Memory B cell (primary cell): ENCODE results near the gene ATP8B3.

Experiments
- ATAC-seq: fragments of 150-1000 bp; cut with Tn5 transposase; 2 replicates; pipeline ENCODE4 v1.10.0; 2021; ENCODE audit warnings: low read depth, mild to moderate bottlenecking, moderate library complexity
- DNase-seq, 2 donors: peaks; one replicate each; pipeline ENCODE4 v3.0.0; 2022; ENCODE audit warnings: low spot score in 2 of 2
- H3K27ac Mint-ChIP-seq: one replicate; pipeline ENCODE4 v1.8.0; 2022; ENCODE audit warnings: mild to moderate bottlenecking, moderate library complexity, mixed read lengths
- H3K27me3 Mint-ChIP-seq: one replicate; pipeline ENCODE4 v1.8.0; 2022; ENCODE audit warnings: mixed read lengths
- H3K36me3 Mint-ChIP-seq: one replicate; pipeline ENCODE4 v1.8.0; 2022; ENCODE audit warnings: mild to moderate bottlenecking, mixed read lengths
- H3K4me1 Mint-ChIP-seq: one replicate; pipeline ENCODE4 v1.8.0; 2022; ENCODE audit warnings: mixed read lengths
- H3K4me3 Mint-ChIP-seq: one replicate; pipeline ENCODE4 v1.8.0; 2022; ENCODE audit warnings: mild to moderate bottlenecking, moderate library complexity, mixed read lengths
- H3K9me3 Mint-ChIP-seq: one replicate; pipeline ENCODE4 v1.8.0; 2022; ENCODE audit warnings: mixed read lengths

ATP8B3 gene

GRCh38 chr19:1811942-1812425 lies at the start of gene ATP8B3:
Gene ATP8B3 (minus strand): TSS chr19:1812276. CDS start chr19:1811736, 540 bp downstream.
- DNase-seq (no peak), ATAC-seq (peak; percentile 2)
- H3K36me3 Mint-ChIP-seq = peaks cover 6% of the 10 kb centered on the region
- H3K27me3 Mint-ChIP-seq = no peaks in the 10 kb centered on the region
- peak within 1 kb of the TSS; percentile 74 for H3K27ac Mint-ChIP-seq
- H3K4me3 Mint-ChIP-seq = peak within 1 kb of the TSS; percentile 96
- H3K9me3 Mint-ChIP-seq = no peaks in the 10 kb centered on the region
- peaks cover 13% of the 10 kb centered on the region for H3K4me1 Mint-ChIP-seq

- DNase-seq (no peak), ATAC-seq (no peak)
- H3K27me3 Mint-ChIP-seq = no peaks in the 10 kb centered on the region
- H3K36me3 Mint-ChIP-seq = no peaks in the 10 kb centered on the region
- peak overlapping the region; percentile 97 for H3K27ac Mint-ChIP-seq
- peak overlapping the region; percentile 97 for H3K4me3 Mint-ChIP-seq
- H3K9me3 Mint-ChIP-seq = no peaks in the 10 kb centered on the region
- peaks cover 27% of the 10 kb centered on the region for H3K4me1 Mint-ChIP-seq
Measured at GRCh38 chr19:1861599-1862031, 49.5 kb upstream of the ATP8B3 start.

GRCh38 chr19:1860821-1861598 lies 48.9 kb upstream of the ATP8B3 start:
- H3K4me1 Mint-ChIP-seq = peaks cover 28% of the 10 kb centered on the region
- ATAC-seq = no peak
- H3K36me3 Mint-ChIP-seq = no peaks in the 10 kb centered on the region
- peak overlapping the region; percentile 97 for H3K4me3 Mint-ChIP-seq
- H3K27me3 Mint-ChIP-seq = no peaks in the 10 kb centered on the region
- peak overlapping the region; percentile 97 for H3K27ac Mint-ChIP-seq
- H3K9me3 Mint-ChIP-seq = no peaks in the 10 kb centered on the region
- DNase-seq = no peak

- ATAC-seq (no peak), DNase-seq (no peak)
- peaks cover 28% of the 10 kb centered on the region for H3K4me1 Mint-ChIP-seq
- H3K27ac Mint-ChIP-seq = peak overlapping the region; percentile 67
- no peaks in the 10 kb centered on the region for H3K9me3 Mint-ChIP-seq
- no peaks in the 10 kb centered on the region for H3K36me3 Mint-ChIP-seq
- no peak overlapping the region for H3K4me3 Mint-ChIP-seq
- H3K27me3 Mint-ChIP-seq = no peaks in the 10 kb centered on the region
Measured at GRCh38 chr19:1860042-1860775, 48.1 kb upstream of the ATP8B3 start.

GRCh38 chr19:1859331-1859781 lies 47.3 kb upstream of the ATP8B3 start:
- Mint-ChIP-seq H3K36me3 (no peaks in the 10 kb centered on the region), H3K4me1 (peaks cover 32% of the 10 kb centered on the region), H3K27me3 (no peaks in the 10 kb centered on the region), H3K27ac (peak overlapping the region; percentile 67), H3K9me3 (no peaks in the 10 kb centered on the region), H3K4me3 (peak overlapping the region; percentile 30)
- no peak for ATAC-seq
- DNase-seq = no peak

- Mint-ChIP-seq H3K36me3 (no peaks in the 10 kb centered on the region), H3K27me3 (no peaks in the 10 kb centered on the region), H3K9me3 (no peaks in the 10 kb centered on the region), H3K4me3 (peak overlapping the region; percentile 39), H3K4me1 (peaks cover 32% of the 10 kb centered on the region), H3K27ac (peak overlapping the region; percentile 67)
- DNase-seq = no peak
- ATAC-seq = no peak
Measured at GRCh38 chr19:1858412-1859081, 46.5 kb upstream of the ATP8B3 start.

- Mint-ChIP-seq H3K4me3 (peak overlapping the region; percentile 44), H3K36me3 (no peaks in the 10 kb centered on the region), H3K4me1 (peaks cover 33% of the 10 kb centered on the region), H3K9me3 (no peaks in the 10 kb centered on the region), H3K27ac (no peak overlapping the region), H3K27me3 (no peaks in the 10 kb centered on the region)
- ATAC-seq (no peak), DNase-seq (no peak)
Measured at GRCh38 chr19:1857648-1858326, 45.7 kb upstream of the ATP8B3 start.

GRCh38 chr19:1856698-1857603 lies 44.9 kb upstream of the ATP8B3 start:
- no peaks in the 10 kb centered on the region for H3K27me3 Mint-ChIP-seq
- H3K27ac Mint-ChIP-seq = peak overlapping the region; percentile 83
- DNase-seq (peak; percentile 45 to 53), ATAC-seq (peak; percentile 62)
- no peaks in the 10 kb centered on the region for H3K9me3 Mint-ChIP-seq
- peaks cover 35% of the 10 kb centered on the region for H3K4me1 Mint-ChIP-seq
- H3K4me3 Mint-ChIP-seq = peak overlapping the region; percentile 79
- H3K36me3 Mint-ChIP-seq = no peaks in the 10 kb centered on the region

- ATAC-seq = no peak
- Mint-ChIP-seq H3K9me3 (no peaks in the 10 kb centered on the region), H3K4me1 (peaks cover 32% of the 10 kb centered on the region), H3K27me3 (no peaks in the 10 kb centered on the region), H3K4me3 (peak overlapping the region; percentile 79), H3K36me3 (no peaks in the 10 kb centered on the region), H3K27ac (peak overlapping the region; percentile 83)
- DNase-seq = no peak
Measured at GRCh38 chr19:1856345-1856697, 44.2 kb upstream of the ATP8B3 start.

GRCh38 chr19:1855828-1856255 lies 43.8 kb upstream of the ATP8B3 start:
- Mint-ChIP-seq H3K27me3 (no peaks in the 10 kb centered on the region), H3K4me3 (peak overlapping the region; percentile 79), H3K4me1 (peaks cover 32% of the 10 kb centered on the region), H3K36me3 (peaks cover 1% of the 10 kb centered on the region), H3K9me3 (no peaks in the 10 kb centered on the region), H3K27ac (peak overlapping the region; percentile 83)
- DNase-seq = peak in 1 of 2 donors; percentile 40
- no peak for ATAC-seq

- peak overlapping the region; percentile 83 for H3K27ac Mint-ChIP-seq
- H3K4me1 Mint-ChIP-seq = peaks cover 35% of the 10 kb centered on the region
- DNase-seq (peak in 1 of 2 donors; percentile 58), ATAC-seq (peak; percentile 47)
- peaks cover 3% of the 10 kb centered on the region for H3K36me3 Mint-ChIP-seq
- no peaks in the 10 kb centered on the region for H3K9me3 Mint-ChIP-seq
- H3K4me3 Mint-ChIP-seq = peak overlapping the region; percentile 79
- no peaks in the 10 kb centered on the region for H3K27me3 Mint-ChIP-seq
Measured at GRCh38 chr19:1855040-1855827, 43.2 kb upstream of the ATP8B3 start.

- Mint-ChIP-seq H3K27me3 (no peaks in the 10 kb centered on the region), H3K9me3 (no peaks in the 10 kb centered on the region), H3K36me3 (peaks cover 5% of the 10 kb centered on the region), H3K4me3 (no peak overlapping the region), H3K4me1 (peaks cover 38% of the 10 kb centered on the region), H3K27ac (no peak overlapping the region)
- DNase-seq (no peak), ATAC-seq (no peak)
Measured at GRCh38 chr19:1854542-1855039, 42.5 kb upstream of the ATP8B3 start.
